Transverse colon (tissue), 4 donors: ENCODE data around the gene ABO.

Source experiments
- EP300 ChIP-seq: sonication (generic); formaldehyde crosslinking; IDR thresholded peaks from one replicate; pipeline ENCODE4 v1.6.1; 2017; ENCODE audit warnings: antibody characterized with exemption, low read depth
- POLR2A ChIP-seq: fragments of 450-650 bp; IDR thresholded peaks from one replicate; pipeline ENCODE4 v1.6.1; 2016; ENCODE audit warnings: antibody characterized with exemption, mild to moderate bottlenecking, moderate library complexity
- POLR2AphosphoS5 ChIP-seq, 3 donors: sonication (generic); formaldehyde crosslinking; IDR thresholded peaks; one replicate each; pipeline ENCODE4 v1.6.1; 2016; ENCODE audit warnings: antibody characterized with exemption in 3 of 3
- TF ChIP-seq, protein P1 (sequence below), 5 experiments: fragments of 200-600 bp in 3 of 5; fragments of 450-650 bp in 2 of 5; sonication (generic) in 3 of 5; IDR thresholded peaks; 1 replicate in 2 of 5; 2 replicates in 3 of 5; pipeline ENCODE4 v1.5.1; 2016 to 2017; ENCODE audit warnings: antibody characterized with exemption in 5 of 5, inconsistent platforms in 3 of 5, mild to moderate bottlenecking in 2 of 5, moderate library complexity in 1 of 5

DNA sequence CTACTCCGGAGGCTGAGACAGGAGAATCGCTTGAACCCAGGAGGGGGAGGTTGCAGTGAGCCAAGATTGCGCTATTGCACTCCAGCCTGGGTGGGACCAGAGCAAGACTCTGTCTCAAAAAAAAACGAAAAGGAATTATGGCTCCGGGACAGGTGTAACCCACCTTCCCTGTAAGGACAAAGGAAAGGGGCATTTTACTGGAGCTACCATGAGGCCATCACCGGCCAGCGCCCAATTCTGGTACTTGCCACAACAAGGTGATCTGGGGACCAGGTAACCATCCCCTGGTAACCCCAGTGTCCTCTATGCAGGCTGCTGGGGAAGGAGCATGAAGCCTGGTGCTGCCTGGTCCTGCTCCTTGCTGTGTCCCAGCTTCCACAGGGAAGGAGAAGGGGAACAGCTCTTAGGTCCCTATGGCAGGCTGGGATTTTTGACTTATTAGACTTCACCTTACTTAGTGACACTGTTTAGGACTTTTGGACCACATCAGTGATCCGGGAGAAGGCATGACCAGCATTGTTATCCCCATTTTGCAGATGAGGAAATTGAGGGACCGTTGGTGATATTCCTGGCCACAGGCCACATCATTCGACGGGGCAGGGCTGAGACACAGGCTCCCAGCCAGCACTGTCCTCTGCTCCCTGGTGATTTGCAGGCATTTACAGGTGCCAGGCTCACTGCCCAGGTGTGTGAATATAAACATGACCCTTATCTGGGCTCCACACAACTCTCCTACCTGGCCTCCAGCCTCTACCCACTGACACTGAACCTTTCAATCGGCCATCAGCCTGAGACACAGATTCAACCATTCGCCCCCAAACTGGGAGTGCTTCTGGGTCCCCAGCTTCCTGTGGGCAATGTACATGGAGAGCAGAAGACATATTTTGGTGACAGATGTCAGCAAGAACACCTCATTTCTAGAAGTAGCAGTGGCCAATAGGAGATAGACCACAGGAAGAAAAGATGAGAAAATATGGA, 26.5 kb upstream of the ABO start:
- TF ChIP-seq, protein P1, sequence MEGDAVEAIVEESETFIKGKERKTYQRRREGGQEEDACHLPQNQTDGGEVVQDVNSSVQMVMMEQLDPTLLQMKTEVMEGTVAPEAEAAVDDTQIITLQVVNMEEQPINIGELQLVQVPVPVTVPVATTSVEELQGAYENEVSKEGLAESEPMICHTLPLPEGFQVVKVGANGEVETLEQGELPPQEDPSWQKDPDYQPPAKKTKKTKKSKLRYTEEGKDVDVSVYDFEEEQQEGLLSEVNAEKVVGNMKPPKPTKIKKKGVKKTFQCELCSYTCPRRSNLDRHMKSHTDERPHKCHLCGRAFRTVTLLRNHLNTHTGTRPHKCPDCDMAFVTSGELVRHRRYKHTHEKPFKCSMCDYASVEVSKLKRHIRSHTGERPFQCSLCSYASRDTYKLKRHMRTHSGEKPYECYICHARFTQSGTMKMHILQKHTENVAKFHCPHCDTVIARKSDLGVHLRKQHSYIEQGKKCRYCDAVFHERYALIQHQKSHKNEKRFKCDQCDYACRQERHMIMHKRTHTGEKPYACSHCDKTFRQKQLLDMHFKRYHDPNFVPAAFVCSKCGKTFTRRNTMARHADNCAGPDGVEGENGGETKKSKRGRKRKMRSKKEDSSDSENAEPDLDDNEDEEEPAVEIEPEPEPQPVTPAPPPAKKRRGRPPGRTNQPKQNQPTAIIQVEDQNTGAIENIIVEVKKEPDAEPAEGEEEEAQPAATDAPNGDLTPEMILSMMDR (IDR thresholded peaks at IDR 0.05): no peak
- TF ChIP-seq POLR2A (no peak), EP300 (no peak), POLR2AphosphoS5 (IDR thresholded peaks at IDR 0.05) (no peak)
